ENCODE data around the gene PTPRZ1.

- TF ChIP-seq POLR2A (IDR thresholded peaks at IDR 0.05; ENCODE audit: low read depth, low read length), result no peak
- no peak for TF ChIP-seq POLR2AphosphoS5 (IDR thresholded peaks at IDR 0.05; ENCODE audit: low read depth, low read length)
These were observed 47.0 kb downstream of the PTPRZ1 start for GRCh38 chr7:121919986-121920385.

All from GM12891 (cell line).